CD4-positive, alpha-beta T cell treated with Interleukin-1 beta for 1 hour (primary cell): ENCODE measurements around the gene P3H2.
A peak's percentile ranks its signal among the peaks of the same experiment; 100 is the strongest.
"Not testable (repeated sequence)": the region's sequence is repeated elsewhere in the genome, so short reads cannot be mapped to it uniquely, and the experiment has no call there.

Experiments used
- DNase-seq, 2 donors: peaks; one replicate each; pipeline ENCODE4 v3.0.0-alpha.2; 2020 to 2022

The P3H2 gene, protein sequence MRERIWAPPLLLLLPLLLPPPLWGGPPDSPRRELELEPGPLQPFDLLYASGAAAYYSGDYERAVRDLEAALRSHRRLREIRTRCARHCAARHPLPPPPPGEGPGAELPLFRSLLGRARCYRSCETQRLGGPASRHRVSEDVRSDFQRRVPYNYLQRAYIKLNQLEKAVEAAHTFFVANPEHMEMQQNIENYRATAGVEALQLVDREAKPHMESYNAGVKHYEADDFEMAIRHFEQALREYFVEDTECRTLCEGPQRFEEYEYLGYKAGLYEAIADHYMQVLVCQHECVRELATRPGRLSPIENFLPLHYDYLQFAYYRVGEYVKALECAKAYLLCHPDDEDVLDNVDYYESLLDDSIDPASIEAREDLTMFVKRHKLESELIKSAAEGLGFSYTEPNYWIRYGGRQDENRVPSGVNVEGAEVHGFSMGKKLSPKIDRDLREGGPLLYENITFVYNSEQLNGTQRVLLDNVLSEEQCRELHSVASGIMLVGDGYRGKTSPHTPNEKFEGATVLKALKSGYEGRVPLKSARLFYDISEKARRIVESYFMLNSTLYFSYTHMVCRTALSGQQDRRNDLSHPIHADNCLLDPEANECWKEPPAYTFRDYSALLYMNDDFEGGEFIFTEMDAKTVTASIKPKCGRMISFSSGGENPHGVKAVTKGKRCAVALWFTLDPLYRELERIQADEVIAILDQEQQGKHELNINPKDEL

DNA sequence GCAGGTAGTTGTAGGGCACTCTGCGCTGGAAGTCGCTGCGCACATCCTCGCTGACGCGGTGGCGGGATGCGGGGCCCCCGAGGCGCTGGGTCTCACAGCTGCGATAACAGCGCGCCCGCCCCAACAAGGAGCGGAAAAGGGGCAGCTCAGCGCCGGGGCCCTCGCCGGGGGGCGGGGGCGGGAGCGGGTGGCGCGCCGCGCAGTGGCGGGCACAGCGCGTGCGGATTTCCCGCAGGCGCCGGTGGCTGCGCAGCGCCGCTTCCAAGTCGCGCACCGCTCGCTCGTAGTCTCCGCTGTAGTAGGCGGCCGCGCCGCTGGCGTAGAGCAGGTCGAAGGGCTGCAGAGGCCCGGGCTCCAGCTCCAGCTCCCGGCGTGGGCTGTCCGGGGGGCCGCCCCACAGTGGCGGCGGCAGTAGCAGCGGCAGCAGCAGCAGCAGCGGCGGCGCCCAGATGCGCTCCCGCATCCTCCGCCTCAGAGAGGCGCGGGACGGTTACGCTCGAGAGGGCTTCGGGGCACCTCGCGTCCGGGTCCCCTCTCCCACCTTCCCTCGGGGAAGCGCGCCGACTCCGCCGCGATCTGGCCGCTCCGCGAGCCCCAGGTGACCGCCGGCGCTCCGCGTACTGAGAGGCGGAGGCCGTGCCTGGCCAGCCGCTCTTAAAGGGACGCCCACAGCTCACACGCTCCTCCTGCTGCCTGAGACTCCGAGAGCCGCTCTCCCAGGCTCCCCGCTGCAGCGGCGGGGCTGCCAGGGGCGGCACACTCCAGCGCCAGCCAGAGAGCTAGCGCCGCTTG is at the start of gene P3H2:
P3H2 (minus strand) TSS at position 629 of the 792 bp plus-strand sequence; CDS start at position 463, 166 bp downstream.
- DNase-seq = peak; percentile 2 to 12

DNA sequence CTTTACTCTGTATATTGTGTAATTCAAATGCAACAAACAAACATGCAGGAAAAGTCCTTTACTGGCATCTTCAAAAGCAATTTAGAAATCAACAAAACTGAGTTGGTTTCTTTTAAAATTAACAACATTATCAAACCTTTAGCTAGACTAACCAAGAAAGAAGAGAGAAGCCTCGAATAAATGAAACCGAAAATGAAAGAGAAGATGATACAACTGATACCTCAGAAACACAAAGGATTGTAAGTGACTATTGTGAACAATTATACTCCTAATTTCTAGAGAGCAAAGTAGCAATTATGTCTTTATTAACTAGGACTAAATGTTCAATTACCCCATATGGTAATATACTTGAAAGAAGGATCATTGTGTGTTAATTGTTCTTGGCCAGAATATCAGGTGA is 49.2 kb upstream of the P3H2 start:
- no peak for DNase-seq

DNA sequence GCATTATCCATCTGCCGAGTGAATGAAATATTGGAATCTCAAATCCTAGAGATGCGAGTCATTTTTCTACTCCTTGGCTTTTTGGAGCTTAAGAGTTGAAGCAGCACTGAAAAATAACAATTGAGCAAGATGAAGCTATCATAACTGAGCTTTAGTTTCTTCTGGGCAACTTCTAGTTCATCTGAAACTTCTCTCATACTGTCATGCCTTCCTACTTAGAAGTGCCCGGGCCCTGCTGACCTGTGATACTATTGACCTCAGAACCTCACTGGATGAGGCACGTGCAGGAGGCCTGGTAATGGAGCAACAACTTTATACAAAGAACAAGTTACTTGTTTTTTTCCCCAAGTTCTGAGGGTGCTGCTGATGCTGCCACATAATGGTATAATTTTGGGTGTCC is 48.5 kb upstream of the P3H2 start:
- DNase-seq = no peak

DNA sequence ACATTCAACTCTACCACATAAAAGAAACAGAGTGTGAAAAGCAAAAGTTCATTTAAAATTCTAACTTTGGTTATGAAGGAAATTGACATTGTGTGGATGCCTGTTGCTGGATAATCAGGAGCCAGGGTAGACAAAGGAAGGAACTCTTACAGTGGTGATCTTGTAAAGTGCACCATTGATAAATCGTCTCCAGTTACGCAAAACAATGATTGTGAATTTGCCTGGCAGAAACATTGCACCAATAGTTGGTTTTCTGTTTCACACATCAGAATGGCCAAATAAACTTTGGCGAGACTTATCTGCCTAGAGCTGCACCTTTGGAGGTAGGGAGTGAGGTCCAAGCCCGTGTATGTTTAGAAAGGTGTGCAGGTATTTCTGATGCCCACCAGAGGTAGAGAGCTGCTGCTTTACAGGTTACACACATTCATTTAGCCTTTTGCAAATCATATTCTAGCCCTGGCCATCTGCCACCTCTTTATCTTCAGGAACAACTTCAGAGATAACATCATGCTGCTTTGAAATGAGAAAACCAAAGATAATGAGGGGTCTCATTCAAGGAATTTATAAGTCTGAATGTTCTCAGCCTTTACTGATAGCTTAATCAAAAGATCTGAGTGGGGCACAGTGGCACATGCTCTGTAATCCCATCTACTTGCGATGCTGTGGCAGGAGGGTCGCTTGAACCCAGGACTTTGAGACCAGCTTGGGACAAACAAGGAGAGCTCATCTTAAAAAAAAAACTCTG is 47.4 kb upstream of the P3H2 start:
- no peak for DNase-seq

DNA sequence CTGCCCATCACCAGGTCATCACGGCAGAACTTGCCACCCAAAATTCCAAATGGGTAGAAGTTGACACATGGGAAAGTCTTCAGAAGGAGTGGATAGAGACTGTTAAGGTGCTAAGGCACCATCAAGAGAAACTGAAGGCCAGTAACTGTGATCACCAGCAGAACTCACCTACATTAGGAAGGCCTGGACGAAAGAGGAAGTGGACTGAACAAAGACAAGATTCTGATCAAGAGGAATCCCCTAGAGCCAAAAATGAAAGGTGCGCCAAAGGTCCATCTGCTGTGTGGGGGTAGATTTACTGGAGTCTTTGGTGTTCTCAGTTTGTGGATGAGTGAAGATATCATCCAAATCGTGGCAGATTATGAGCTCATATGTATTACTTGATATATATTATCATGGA is 46.3 kb upstream of the P3H2 start:
- DNase-seq = no peak

DNA sequence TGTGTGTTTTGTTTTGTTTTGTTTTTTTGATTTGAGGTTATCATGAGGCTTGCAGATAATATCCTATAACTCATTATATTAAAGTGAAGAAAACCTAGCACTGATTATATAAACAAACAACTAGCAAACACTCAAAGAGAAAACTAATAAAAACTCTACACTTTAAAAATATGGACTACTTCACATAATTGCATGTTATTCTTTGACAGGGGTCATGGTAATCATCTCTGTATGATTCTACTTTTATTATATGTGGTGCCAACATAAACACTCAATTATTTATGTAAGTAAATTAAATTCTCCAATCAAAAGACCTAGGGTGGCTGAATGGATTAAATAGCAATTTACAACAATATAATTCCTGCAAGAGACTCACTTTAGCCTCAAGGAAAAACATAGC is 44.6 kb upstream of the P3H2 start:
- DNase-seq = no peak

DNA sequence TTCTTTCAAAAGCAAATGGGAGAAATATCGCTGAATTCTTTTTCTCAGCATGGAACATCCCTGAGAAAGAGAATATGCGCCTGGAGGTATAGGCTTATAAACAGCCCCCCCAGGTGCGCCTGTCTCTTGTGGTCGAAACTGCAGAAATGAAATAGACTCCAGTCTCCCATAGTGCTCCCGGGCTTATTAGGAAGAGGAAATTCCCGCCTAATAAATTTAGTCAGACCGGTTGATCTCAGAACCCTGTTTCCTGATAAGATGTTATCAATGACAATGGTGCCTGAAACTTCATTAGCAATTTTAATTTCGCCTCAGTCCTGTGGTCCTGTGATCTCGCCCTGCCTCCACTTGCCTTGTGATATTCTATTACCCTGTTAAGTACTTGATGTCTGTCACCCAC is 41.3 kb upstream of the P3H2 start:
- DNase-seq = not testable (repeated sequence)

DNA sequence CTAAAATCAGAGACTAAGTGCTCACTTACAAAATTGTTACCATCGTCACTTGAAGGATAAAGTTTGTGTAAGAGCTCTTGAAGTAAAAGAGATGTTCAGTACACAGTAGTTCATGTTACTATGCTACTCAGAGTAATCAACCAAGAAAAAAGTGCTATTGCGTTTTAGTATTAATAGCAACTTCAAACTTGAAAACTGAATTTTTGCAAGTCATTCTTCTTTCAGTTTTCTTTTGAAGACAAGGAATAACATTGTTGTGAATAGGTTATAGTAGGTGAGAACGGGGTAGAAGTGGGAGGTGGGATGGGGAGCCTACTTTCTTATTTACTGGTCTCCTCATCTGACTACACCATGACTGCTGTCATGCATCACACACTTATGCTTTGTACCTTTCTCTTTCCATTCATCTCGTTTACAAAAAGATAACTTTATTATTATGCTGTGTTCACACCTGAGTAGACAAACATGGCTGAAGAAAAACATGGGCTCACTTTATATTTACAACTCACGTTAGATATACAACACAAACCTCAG is 39.3 kb upstream of the P3H2 start:
- DNase-seq = no peak

DNA sequence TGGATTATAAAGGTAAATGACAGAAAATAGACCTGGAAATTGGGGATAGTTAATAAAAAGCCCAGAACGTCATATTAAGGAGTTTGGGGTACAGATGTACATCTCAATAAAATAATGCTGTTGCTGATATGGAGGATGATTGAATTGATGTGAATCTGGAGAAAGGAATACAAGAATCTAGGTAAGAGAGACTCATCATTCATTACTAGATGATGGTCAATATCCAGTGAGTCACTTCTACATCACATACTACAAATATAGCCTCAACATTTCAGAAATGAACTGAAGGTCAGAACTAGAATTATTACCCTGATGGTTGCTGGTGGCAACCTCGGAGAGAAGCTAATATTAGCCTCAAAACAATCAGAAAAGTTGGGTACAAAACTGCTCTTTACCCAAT is 37.6 kb upstream of the P3H2 start:
- no peak for DNase-seq

DNA sequence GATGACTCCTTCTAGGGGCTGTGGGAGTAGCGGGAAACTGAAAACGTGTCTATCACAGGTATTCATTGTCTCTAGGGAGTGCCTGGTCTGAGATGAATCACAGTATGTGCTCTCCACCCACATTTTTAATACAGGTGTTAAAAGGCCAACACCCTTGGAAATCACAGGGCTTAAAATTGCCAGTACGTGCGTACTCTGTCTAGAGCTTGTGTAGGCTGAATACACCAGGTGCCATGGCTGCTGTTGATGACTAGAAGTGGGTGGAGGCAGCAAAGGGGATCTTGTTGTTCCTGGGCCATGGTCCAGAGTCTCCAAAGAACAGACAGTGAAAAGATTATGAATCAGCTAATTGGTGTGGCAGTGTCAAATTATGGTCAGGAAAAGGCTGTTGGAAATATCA is 35.1 kb upstream of the P3H2 start:
- no peak for DNase-seq

DNA sequence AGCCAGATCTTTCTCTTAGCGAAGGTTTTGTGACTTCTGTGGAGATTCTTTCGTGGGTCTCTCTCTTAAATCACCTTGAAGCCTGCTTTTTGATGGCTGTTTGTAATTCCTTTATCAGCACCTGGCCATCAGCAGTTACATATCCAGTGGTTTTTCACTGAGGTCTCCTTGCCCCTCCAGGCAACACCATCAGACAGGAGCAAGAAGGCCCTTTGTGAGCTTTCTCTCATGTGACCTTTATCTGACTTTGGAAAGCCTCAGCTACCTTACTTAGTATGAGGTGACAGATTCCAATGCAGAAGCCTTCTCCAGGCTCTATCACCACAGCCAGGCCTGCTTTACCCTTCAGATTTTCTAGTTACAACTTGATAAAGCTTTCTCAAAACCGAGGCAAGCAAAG is 30.0 kb upstream of the P3H2 start:
- DNase-seq = no peak

DNA sequence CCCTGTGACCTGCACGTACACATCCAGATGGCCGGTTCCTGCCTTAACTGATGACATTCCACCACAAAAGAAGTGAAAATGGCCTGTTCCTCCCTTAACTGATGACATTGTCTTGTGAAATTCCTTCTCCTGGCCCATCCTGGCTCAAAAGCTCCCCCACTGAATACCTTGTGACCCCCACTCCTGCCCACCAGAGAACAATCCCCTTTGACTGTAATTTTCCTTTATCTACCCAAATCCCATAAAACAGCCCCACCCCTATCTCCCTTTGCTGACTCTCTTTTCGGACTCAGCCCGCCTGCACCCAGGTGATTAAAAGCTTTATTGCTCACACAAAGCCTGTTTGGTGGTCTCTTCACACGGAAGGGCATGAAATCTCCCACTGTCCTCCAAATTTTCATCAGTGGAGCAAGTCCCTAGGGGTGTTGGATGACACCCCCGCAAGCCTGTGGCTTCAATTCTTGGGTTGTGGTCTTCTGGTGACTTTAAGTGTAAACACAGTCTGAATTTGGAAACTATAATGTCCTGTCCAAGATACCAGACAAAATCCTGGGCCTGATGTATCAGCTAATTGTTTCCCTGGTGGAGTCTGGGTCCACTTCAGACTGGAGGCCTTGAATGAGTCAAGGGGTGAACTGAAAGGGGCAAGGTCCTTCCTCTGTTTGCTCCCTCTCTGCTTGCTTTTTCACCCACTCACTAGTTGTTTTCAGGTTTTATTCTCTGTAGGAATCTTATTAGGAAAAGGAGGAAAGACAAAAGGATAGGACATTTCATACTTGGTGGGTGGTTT is 29.3 kb upstream of the P3H2 start:
- DNase-seq = not testable (repeated sequence)

DNA sequence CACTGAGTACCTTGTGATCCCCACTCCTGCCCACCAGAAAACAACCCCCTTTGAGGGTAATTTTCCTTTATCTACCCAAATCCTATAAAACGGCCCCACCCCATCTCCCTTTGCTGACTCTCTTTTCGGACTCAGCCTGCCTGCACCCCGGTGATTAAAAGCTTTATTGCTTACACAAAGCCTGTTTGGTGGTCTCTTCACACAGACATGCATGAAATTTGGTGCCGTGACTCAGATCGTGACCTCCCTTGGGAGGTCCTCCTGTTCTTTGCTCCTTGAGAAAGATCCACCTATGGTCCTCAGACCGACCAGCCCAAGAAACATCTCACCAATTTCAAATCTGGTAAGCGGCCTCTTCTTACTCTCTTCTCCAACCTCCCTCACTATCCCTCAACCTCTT is 24.1 kb upstream of the P3H2 start:
- DNase-seq = not testable (repeated sequence)

DNA sequence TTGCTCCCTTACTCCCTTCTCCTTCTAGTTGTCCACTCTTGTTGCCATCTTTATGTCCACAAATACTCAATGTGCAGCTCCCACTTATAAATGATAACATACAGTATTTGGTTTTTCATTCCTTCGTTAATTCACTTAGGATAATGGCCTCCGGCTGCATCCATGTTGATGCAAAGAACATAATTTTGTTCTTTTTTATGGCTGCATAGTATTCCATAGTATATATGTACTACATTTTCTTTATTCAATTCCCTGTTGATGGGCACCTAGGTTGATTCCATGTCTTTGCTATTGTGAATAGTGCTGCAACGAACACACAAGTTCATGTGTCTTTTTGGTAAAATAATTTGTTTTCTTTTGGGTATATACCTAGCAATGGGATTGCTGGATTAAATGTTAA is 21.3 kb upstream of the P3H2 start:
- no peak for DNase-seq

DNA sequence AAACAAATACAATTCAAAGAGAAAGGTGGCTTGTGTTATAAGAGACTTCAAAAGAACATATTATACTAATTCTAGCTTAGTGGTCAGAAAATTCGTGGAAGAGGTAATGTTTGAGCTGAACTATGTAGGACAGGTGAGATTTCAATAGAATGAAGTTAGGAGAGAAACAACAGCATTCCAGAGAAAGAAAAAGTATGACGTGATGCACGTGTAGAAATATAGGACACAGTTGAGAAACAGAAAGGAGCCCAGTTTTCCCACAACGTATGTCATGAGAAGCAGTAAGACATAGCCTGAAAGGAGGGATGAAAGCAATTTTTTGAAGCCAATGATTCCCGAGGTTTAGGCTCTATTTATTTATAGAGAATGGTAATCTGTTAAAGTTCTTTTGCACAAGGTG is 18.7 kb upstream of the P3H2 start:
- no peak for DNase-seq

DNA sequence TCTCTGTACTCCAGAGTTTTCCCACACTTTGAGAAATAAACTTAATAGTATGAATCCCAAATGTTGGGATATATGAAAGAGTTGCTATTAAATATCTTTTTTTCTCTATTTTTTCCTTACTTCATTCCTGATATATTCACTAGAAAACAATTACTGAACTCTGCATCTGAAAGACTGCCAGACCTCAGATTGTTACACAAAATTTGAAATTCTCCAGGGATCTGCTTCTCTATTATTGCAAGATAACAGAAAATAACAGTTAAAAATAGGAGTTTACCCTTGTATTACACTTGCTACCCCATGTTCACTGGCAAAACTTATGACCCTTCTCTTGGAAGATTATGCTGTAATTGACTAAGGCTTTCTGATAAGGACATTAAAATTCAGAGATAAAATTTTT is 11.7 kb upstream of the P3H2 start:
- DNase-seq = no peak

DNA sequence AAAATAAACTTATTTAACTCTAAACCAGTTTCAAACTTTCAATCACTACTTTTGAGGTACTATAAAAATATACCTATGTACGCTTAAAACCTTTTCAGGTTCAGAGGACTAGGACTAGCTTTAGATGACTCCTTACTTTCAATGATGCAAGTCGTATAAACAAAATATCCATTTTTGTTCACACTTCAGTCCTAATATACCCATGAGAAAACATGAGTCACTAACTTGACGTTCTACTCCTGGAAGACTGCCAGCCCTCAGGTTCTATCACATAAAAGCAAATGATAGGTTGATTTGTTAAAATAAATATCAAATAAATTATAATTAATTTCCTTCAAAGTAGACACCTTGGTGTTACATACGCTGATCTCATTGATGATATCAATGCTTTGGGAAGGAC is 10.6 kb upstream of the P3H2 start:
- DNase-seq = no peak

DNA sequence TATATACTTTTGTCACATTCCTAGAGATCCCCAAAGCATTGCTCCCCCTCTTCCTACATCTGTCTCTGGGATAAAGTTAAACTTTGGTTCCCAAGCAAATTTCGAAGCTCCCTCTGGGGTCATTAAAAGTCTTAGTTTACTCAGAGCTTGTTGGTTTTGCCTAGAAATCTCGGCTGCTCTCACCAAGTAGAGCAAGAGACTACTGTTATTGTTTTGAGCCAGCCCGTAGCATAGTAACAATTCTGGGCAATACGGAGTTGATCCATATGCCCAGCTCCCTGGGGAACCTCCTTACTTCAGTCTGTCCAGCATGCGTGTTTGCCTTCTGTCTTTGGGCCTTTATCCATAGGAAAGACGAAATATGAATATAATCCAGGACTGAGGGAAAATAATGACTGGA is 10.0 kb upstream of the P3H2 start:
- DNase-seq = no peak

DNA sequence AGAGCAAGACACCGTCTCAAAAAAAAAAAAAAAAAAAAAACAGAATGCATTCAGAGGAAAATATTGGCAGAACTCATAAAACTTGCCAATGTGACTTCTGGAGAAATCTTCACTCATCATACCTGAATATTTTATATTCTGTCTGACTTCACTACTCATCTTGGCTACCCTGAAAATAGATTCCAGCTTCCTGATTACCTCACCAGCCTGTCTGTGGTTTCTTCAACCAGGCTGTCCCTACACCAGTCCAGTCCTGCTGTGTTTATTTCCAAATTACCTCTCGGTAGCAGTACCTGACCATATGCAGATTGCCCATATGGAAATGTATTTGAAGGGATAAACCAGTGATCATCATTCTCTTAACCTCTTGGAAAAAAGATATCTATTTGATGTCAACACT is 9.3 kb upstream of the P3H2 start:
- no peak for DNase-seq

DNA sequence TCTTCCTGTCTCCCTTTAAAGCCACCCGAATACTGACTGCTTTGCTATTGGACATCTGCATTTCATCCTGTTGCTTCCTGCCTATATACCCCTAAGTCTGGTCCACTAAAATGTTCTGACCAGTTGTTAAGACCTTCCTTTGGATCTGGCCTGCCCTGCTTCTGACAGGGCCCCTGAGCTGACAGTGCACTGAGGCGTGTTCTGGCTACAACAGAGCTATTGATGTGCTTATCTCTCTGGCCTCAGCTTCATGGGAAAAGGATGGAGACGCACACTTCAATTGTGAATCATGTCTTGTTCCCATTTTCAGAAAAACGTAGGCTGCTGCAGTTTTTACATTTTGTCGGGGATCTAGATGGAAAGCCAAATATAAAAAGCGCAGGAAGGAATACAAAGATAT is 7.1 kb upstream of the P3H2 start:
- DNase-seq = no peak

DNA sequence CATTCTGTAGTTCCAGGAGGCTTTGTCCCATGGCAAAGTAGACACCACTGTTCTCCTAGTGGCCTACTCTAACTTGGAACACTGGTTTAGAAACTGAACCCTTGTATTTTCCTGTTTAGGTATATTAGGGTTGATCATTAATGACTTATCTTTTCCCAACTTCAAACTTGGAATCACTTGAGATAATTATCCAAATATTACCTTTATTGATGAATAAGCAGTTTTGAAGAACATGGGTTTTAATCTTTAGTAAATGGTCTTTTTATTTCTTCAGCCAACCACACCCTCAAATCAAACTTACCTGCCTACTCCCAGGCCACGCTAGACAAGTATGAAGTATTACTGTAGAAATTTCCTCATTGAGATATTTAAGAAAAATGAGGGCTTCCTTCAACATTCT is 6.5 kb upstream of the P3H2 start:
- DNase-seq = no peak
